Measurements from ENCODE around the gene UBE2QL1. TPM values are rescaled to one million over a fixed set of nuclear protein-coding genes. Genes with fewer than 3 reads are reported as not detected.

The UBE2QL1 gene
- total and polyA plus RNA-seq, 2 of the 8 experiments (the other 6 are each of a cell fraction or from before 2014, with no cell fraction given), result 0.43 to 0.65 TPM

GRCh38 chr5:6411141-6411540, 37.5 kb upstream of the UBE2QL1 start (continued):
- TF ChIP-seq EZH2 (IDR thresholded peaks at IDR 0.05; ENCODE audit: low read depth, low read length, severe bottlenecking), result no peak
- no peak for TF ChIP-seq SP2 (IDR thresholded peaks at IDR 0.05; ENCODE audit: low read length)
- TF ChIP-seq, protein P1, sequence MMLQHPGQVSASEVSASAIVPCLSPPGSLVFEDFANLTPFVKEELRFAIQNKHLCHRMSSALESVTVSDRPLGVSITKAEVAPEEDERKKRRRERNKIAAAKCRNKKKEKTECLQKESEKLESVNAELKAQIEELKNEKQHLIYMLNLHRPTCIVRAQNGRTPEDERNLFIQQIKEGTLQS (IDR thresholded peaks at IDR 0.05; ENCODE audit: insufficient read depth, low read depth, low read length), result no peak
- no peak for TF ChIP-seq FOSL1 (IDR thresholded peaks at IDR 0.05; ENCODE audit: insufficient read depth, low read depth, low read length)
- no peak for TF ChIP-seq ASH2L (IDR thresholded peaks at IDR 0.05; ENCODE audit: low read length)

Measured in H1 (cell line).